T-helper 17 cell (primary cell): ENCODE measurements around the gene IGF1. TPM values are rescaled to one million over a fixed set of nuclear protein-coding genes. Genes with fewer than 3 reads are reported as not detected.
A peak's percentile ranks its signal among the peaks of the same experiment; 100 is the strongest.

ENCODE experiments used
- ATAC-seq: fragments of 150-1000 bp; cut with Tn5 transposase; 2 replicates; pipeline ENCODE4 v1.10.0; 2021; ENCODE audit warnings: mild to moderate bottlenecking, moderate library complexity
- DNase-seq, 3 donors: peaks; one replicate each; pipeline versions ENCODE4 v3.0.0 to v3.0.0-alpha.2; 2020 to 2021
- H3K9me3 ChIP-seq: one replicate; pipeline ENCODE4 v1.7.0; 2013; ENCODE audit warnings: low read length, mild to moderate bottlenecking; ENCODE audit not compliant: control insufficient read depth, poor library complexity, severe bottlenecking
- H3K27ac Mint-ChIP-seq: one replicate; pipeline ENCODE4 v1.8.0; 2022; ENCODE audit warnings: mild to moderate bottlenecking, moderate library complexity, mixed read lengths
- H3K27me3 Mint-ChIP-seq: one replicate; pipeline ENCODE4 v1.8.0; 2022; ENCODE audit warnings: mixed read lengths
- H3K36me3 Mint-ChIP-seq: one replicate; pipeline ENCODE4 v1.8.0; 2022; ENCODE audit warnings: low read depth, mixed read lengths
- H3K4me1 Mint-ChIP-seq: one replicate; pipeline ENCODE4 v1.8.0; 2022; ENCODE audit warnings: mild to moderate bottlenecking, mixed read lengths
- H3K4me3 Mint-ChIP-seq: one replicate; pipeline ENCODE4 v1.8.0; 2022; ENCODE audit warnings: mild to moderate bottlenecking, moderate library complexity, mixed read lengths
- total RNA-seq, 4 donors: library from RNA in 2 of 4; stranded (reverse) in 2 of 4; gene quantifications; one replicate each; pipeline ENCODE4 v1.2.3 and lab custom pipeline; 2022 to 2026

Gene IGF1
- total RNA-seq, 2 donors from 2014 or later = not detected

DNA sequence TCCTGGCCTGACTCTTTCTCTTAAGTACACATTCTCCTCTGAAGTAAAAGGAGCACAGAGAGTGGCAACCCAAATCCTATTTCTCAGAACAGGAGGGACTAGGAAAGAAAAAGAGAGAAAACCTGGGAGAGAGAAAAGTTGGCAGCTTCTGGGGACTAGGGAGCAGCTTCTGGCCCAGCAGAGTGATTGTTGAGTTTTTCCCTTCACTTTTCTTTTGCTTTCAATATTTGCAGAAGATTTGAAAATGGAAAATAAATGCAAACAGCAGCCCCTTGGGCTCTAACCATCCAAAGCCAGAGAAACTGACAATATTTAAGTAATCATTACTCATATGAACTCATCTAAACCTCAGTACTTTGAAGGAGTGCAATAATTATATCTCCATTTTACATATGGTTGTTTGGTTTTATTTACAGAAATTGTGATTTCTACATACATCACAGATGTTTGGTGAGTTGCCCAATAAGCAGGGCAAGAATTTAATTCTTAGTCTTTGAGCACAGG lies 28.8 kb upstream of the IGF1 start:
- DNase-seq = no peak
- no peaks in the 10 kb centered on the region for H3K9me3 ChIP-seq
- no peak overlapping the region for H3K4me3 Mint-ChIP-seq
- no peak overlapping the region for H3K27ac Mint-ChIP-seq
- H3K36me3 Mint-ChIP-seq = no peaks in the 10 kb centered on the region
- no peaks in the 10 kb centered on the region for H3K27me3 Mint-ChIP-seq
- ATAC-seq = no peak
- no peaks in the 10 kb centered on the region for H3K4me1 Mint-ChIP-seq

DNA sequence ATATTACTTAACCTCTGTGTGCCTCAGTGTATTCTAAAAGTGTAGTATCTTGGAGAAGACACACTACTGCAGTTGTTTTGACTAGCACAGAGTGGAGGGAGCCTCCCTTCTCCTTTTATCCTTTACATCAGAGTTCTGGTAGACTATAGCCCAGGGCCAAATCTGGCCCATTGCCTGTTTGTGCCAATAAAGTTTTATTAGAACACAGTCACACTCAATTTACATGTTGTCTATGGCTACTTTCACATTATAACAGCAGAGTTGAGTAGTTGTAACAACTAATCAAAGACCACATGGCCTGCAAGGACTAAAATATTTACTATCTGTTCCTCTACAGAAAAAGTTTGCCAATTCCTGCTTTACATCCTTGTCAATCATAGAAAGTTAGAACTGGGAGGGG lies 27.7 kb upstream of the IGF1 start:
- no peak for ATAC-seq
- Mint-ChIP-seq H3K36me3 (no peaks in the 10 kb centered on the region), H3K27me3 (no peaks in the 10 kb centered on the region), H3K4me1 (no peaks in the 10 kb centered on the region), H3K27ac (no peak overlapping the region), H3K4me3 (no peak overlapping the region)
- no peaks in the 10 kb centered on the region for H3K9me3 ChIP-seq
- no peak for DNase-seq

DNA sequence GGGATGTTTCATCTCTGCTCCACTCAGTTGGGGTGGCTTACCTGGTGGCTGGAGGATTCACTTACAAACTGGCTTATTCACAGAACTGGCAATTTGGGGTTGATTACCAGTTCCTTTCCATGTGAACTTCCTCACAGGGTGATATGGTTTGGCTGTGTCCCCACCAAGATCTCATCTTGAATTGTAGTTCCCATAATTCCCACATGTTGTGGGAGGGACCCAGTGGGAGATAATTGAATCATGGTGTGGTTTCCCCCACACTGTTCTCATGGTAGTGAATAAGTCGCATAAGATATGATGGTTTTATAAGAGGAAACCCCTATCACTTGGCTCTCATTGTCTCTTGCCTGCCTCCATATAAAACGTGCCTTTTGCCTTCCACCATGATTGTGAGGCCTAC lies 26.9 kb upstream of the IGF1 start:
- Mint-ChIP-seq H3K27ac (no peak overlapping the region), H3K27me3 (no peaks in the 10 kb centered on the region), H3K4me1 (no peaks in the 10 kb centered on the region), H3K4me3 (no peak overlapping the region), H3K36me3 (no peaks in the 10 kb centered on the region)
- no peak for ATAC-seq
- no peaks in the 10 kb centered on the region for H3K9me3 ChIP-seq
- DNase-seq = no peak

DNA sequence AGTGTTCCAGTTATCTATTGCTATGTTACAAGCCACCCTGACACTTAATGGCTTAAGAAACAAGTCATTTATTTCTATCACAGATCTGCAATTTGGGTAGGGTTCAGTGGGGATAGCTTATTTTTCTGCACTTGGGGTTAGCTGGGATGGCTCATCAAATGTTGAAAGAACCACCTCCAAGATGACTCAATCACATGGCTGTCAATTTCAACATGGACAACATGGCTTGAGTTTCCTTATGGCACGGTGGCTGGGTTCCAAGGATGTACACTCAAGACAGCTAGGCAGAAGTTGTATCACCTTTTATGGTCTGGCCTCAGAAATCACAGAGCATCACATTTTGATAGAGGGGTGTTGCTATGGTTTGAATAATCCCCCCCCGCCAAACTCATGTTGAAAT lies 24.5 kb upstream of the IGF1 start:
- H3K4me1 Mint-ChIP-seq = no peaks in the 10 kb centered on the region
- H3K4me3 Mint-ChIP-seq = no peak overlapping the region
- no peaks in the 10 kb centered on the region for H3K9me3 ChIP-seq
- DNase-seq = no peak
- H3K36me3 Mint-ChIP-seq = no peaks in the 10 kb centered on the region
- no peak for ATAC-seq
- H3K27ac Mint-ChIP-seq = no peak overlapping the region
- H3K27me3 Mint-ChIP-seq = peaks cover 7% of the 10 kb centered on the region

DNA sequence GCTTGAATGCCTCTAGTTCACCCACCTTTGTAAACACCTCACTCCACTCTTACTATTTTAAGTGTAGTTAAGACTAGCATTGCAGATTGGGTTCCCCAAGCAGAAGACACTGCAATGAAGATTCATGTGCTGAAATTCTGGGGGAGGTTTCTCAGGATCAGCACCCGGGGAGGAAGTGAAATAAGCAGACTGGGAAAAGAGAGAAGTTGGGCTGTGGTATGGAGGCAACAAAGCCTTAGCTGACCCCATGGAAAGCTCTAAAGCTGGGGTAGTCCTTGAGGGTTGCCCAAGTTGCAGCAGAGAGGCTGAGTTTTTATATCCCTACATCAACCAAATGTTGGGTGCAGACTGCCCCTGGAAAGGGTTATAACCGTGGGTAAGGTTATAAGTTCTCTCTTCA lies 23.9 kb upstream of the IGF1 start:
- Mint-ChIP-seq H3K4me1 (no peaks in the 10 kb centered on the region), H3K27ac (no peak overlapping the region), H3K4me3 (no peak overlapping the region), H3K36me3 (no peaks in the 10 kb centered on the region), H3K27me3 (peaks cover 7% of the 10 kb centered on the region)
- ATAC-seq (no peak), DNase-seq (no peak)
- no peaks in the 10 kb centered on the region for H3K9me3 ChIP-seq

DNA sequence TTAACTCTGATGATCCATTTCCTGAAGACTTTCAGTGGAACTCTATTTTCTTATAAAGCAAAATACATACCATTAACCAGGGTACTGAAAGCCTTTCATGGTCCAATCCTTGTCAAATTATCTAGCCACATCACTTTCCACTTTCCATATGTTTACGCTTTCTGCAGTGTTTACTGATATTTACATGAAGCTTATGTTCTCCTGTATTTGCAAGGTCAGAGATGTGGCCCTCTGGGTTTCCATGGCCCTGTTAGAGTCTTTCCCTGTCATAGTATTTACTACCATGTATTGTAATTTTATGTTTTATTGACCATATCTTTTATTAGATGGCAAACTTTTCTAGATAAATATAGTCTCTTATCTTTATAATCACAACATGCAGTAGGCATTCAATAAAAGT lies 23.5 kb upstream of the IGF1 start:
- Mint-ChIP-seq H3K4me1 (no peaks in the 10 kb centered on the region), H3K27me3 (peaks cover 7% of the 10 kb centered on the region), H3K27ac (no peak overlapping the region), H3K4me3 (no peak overlapping the region), H3K36me3 (no peaks in the 10 kb centered on the region)
- DNase-seq (no peak), ATAC-seq (no peak)
- no peaks in the 10 kb centered on the region for H3K9me3 ChIP-seq

DNA sequence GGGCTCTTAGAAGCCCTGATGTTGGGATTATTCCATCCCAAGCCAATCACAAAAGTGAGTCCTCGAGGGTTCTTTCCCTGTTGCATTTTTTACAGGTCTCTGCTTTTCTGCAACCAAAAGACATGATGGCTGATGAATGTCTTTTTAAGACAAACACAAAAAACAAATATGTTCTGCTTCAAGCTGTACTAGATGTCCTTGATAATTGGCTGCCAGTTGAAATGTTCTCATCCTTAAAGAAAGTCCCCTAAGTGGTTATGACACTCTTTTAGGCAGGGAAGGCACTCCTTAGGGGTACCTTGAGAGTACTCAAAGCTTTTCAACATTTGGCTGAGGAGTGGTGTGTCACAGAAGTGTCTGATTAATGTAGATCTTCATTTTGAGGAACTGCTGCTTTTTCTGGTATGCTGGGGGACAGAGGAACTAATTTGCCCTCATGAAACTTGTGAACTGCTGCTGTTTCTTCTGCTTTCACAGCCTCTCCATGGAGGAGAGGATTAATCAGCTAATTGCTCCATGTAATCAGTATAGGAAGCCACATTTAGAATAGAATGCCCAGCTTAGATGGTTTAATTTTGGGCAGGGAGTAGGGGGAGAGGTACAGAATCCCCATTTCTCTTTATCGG lies 22.8 kb upstream of the IGF1 start:
- Mint-ChIP-seq H3K36me3 (no peaks in the 10 kb centered on the region), H3K27ac (no peak overlapping the region), H3K27me3 (peaks cover 7% of the 10 kb centered on the region), H3K4me3 (no peak overlapping the region), H3K4me1 (no peaks in the 10 kb centered on the region)
- ATAC-seq = peak; percentile 21
- no peak for DNase-seq
- no peaks in the 10 kb centered on the region for H3K9me3 ChIP-seq

DNA sequence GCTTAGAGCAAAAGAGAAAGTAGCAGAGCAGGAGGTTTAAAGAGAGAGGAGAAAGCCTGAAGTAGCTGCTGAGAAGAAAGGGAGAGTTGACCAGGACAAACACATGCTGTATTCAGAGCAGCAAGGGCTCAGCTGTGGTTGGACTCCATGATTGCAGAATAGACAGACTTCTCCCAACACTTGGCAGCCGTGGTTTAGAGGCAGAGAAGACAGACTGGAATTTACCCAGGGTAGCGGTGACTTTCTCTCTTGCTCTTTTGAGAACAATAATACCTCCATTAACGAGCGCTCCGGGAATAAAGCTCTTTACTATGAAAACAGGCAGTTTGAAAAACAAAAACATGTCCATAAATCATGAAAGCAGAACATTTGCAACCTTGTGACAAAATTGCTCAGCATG lies 21.4 kb upstream of the IGF1 start:
- H3K9me3 ChIP-seq = no peaks in the 10 kb centered on the region
- Mint-ChIP-seq H3K36me3 (no peaks in the 10 kb centered on the region), H3K4me1 (no peaks in the 10 kb centered on the region), H3K4me3 (no peak overlapping the region), H3K27me3 (peaks cover 7% of the 10 kb centered on the region), H3K27ac (no peak overlapping the region)
- no peak for DNase-seq
- ATAC-seq = no peak

DNA sequence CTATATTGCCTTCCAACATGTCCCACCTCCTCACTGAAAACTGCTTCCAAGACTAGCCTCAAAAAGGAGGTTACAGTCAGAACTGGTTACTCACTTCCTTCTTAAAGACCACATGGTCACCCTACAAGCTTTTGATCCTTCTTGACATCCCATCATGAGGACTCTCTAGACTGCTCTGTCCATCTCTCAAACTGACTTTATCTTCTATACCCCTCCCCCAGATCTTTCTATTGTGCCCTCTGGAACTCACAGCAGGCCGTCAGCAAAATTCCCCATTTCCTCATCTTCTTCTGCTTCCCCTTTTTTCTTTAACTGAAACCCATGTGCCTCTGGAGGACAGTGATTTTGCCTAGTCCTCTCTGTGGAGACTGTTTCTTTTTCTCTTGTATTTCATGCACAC lies 18.1 kb upstream of the IGF1 start:
- H3K4me1 Mint-ChIP-seq = no peaks in the 10 kb centered on the region
- ATAC-seq (no peak), DNase-seq (no peak)
- H3K27ac Mint-ChIP-seq = no peak overlapping the region
- H3K9me3 ChIP-seq = no peaks in the 10 kb centered on the region
- no peaks in the 10 kb centered on the region for H3K36me3 Mint-ChIP-seq
- H3K27me3 Mint-ChIP-seq = peaks cover 7% of the 10 kb centered on the region
- H3K4me3 Mint-ChIP-seq = no peak overlapping the region

DNA sequence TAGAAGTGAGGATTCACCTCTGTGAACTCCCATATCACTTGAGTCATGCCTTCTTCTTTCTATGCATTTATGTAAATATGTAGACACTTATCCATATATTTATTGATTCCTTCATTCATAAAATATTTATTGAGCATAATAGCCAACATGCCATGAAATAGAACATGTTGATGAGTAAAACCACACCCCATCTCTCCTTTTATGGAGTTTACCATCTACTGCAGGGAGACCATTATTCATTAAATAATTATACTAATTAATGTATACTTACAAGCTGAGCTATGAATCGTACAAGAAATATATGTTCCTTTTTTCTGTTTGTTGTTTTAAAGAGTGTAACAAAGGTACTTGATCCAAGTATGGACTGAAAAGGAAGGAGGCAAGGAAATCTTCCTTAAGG lies 17.4 kb upstream of the IGF1 start:
- H3K4me1 Mint-ChIP-seq = no peaks in the 10 kb centered on the region
- DNase-seq = no peak
- ATAC-seq = no peak
- no peak overlapping the region for H3K4me3 Mint-ChIP-seq
- H3K27ac Mint-ChIP-seq = no peak overlapping the region
- peaks cover 7% of the 10 kb centered on the region for H3K27me3 Mint-ChIP-seq
- H3K9me3 ChIP-seq = no peaks in the 10 kb centered on the region
- no peaks in the 10 kb centered on the region for H3K36me3 Mint-ChIP-seq

DNA sequence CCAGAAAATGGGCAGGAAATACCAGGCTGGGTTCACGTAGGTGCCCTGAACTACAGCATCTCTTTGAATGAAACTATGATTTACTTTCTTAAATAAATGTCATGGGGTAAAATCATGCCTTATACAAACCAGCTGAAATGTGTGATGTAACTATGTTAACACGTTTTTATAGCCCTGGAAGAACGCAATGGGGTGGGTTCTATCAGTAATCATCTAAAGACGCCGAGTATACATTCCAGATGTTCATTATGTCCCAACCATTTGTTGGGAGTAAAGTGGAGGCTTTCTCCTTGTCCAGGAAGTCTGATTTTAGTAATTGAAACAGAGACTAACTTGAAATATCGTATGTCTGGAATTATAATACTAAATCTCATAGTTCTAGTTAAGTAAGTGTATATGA lies 16.2 kb upstream of the IGF1 start:
- Mint-ChIP-seq H3K4me3 (no peak overlapping the region), H3K4me1 (no peaks in the 10 kb centered on the region)

DNA sequence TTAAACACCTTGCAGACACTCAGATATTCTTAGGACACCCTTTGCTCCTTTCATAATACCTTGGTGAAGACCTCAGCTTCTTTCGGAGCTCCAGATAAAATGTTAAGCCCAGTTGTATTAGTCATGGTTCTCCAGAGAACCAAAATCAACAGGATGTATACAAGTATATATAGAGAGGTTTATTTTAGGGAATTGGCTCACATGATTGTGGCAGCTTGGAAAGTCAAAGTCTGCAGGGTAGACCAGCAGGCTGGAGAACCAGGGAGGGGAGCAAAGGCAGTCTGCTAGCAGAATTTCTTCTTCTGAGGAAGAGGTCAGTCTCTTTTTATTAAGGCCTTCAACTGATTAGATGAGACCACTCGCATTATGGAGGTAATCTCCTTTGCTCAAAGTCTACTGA lies 6.9 kb upstream of the IGF1 start:
- Mint-ChIP-seq H3K27me3 (peaks cover 15% of the 10 kb centered on the region), H3K4me3 (no peak overlapping the region)

More for the DNA sequence above, 16.2 kb upstream of the IGF1 start:
- no peak for DNase-seq
- no peak overlapping the region for H3K27ac Mint-ChIP-seq
- H3K27me3 Mint-ChIP-seq = peaks cover 7% of the 10 kb centered on the region
- no peaks in the 10 kb centered on the region for H3K9me3 ChIP-seq
- no peaks in the 10 kb centered on the region for H3K36me3 Mint-ChIP-seq
- ATAC-seq = no peak

DNA sequence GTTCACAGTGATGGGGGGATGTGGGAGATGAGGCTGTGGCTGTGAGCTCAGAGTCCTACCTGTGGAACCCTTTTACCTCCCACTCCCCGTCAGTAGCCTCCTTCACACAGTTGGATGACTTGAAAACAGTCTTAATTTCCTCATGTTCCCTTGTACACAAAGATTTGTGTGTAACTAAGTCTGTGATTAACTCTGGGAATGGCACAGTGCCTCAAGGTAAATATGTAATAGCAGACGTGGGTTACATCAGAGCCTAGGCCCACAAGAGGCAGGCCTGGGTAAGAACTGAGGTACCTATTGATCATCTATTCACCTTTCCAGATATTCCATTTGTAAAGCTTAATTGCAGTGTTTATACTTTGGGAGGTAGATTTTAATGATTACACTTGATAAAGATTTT lies 5.8 kb upstream of the IGF1 start:
- Mint-ChIP-seq H3K4me1 (peaks cover 3% of the 10 kb centered on the region), H3K4me3 (no peak overlapping the region), H3K36me3 (no peaks in the 10 kb centered on the region), H3K27me3 (peaks cover 22% of the 10 kb centered on the region), H3K27ac (no peak overlapping the region)
- no peaks in the 10 kb centered on the region for H3K9me3 ChIP-seq
- DNase-seq (no peak), ATAC-seq (no peak)

More for the DNA sequence above, 6.9 kb upstream of the IGF1 start:
- ATAC-seq = no peak
- Mint-ChIP-seq H3K27ac (no peak overlapping the region), H3K4me1 (peaks cover 3% of the 10 kb centered on the region), H3K36me3 (no peaks in the 10 kb centered on the region)
- no peaks in the 10 kb centered on the region for H3K9me3 ChIP-seq
- DNase-seq = no peak

DNA sequence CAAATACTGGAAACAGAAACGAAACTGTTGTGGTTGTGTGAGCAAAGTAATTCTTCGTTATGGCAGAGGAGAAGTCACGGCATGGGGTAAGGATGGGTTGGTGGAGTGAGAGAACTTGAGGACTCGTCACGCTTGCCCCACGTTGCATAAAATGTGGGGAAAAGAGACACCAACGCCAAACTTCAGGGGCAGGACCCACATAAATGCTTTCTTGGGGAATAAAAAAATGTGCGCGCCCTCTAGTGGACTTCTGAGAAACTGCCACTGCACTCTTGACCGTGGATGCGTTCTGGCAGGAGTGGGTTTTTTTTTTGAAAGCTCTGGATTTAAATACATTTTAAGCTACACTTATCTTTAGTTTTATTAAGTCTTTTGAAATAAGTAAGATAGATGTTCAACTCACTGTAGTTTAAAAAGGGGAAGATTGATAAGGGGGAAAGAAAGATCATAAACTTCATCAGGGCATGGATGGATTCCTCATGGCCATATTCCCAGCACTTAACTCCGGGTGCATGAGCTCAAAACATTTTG lies 4.1 kb upstream of the IGF1 start:
- no peak for ATAC-seq

More for the DNA sequence above, 4.1 kb upstream of the IGF1 start:
- H3K9me3 ChIP-seq = no peaks in the 10 kb centered on the region
- Mint-ChIP-seq H3K27ac (peak overlapping the region; percentile 47), H3K36me3 (no peaks in the 10 kb centered on the region), H3K27me3 (peaks cover 22% of the 10 kb centered on the region), H3K4me3 (peak overlapping the region; percentile 50), H3K4me1 (peaks cover 3% of the 10 kb centered on the region)
- DNase-seq = peak in 1 of 3 donors; percentile 16
